ENCODE data around the gene NTM.

- TF ChIP-seq CTCF (IDR thresholded peaks at IDR 0.05) (no peak), POLR2A (IDR thresholded peaks at IDR 0.05) (no peak)
Observed at GRCh38 chr11:131917634-131918384, 547.4 kb downstream of the NTM start.
